ENCODE data around the gene CDHR3. TPM values are rescaled to one million over a fixed set of nuclear protein-coding genes. Genes with fewer than 3 reads are reported as not detected.
"Not testable (repeated sequence)": the region's sequence is repeated elsewhere in the genome, so short reads cannot be mapped to it uniquely, and the experiment has no call there.

Gene CDHR3
- total and polyA plus RNA-seq, 10 of the 15 experiments (the other 5 are each of a cell fraction or from before 2014, with no cell fraction given), result 0.06 to 0.11 TPM; not detected in 8

- TF ChIP-seq SP1 (IDR thresholded peaks at IDR 0.05; ENCODE audit: low read depth, low read length), result no peak
These were observed 8.4 kb upstream of the CDHR3 start (continued) for GRCh38 chr7:105954711-105955110.

- intact Hi-C loops (cut with micrococcal nuclease; ENCODE audit: unreplicated experiment); in situ Hi-C loops (cut with MboI); H3K4me2 ChIP-seq (ENCODE audit: control insufficient read depth, insufficient read depth); H3K36me3 ChIP-seq (ENCODE audit: control insufficient read depth in 2 of 2, insufficient read depth in 2 of 2, low read length in 1 of 2); H2AFZ ChIP-seq (ENCODE audit: control insufficient read depth, low read depth, low read length); ATAC-seq; H3K27ac ChIP-seq (ENCODE audit: control insufficient read depth, insufficient read depth); SMC1A ChIA-PET (ENCODE audit: uncharacterized antibody, unreplicated experiment); H3K9ac ChIP-seq (ENCODE audit: control insufficient read depth, insufficient read depth, low read length); BruUV-seq (replicated peaks); H3K4me1 ChIP-seq (ENCODE audit: control insufficient read depth, insufficient read depth, low read length); DNase-seq (ENCODE audit: low read depth, low spot score); H3K9me3 ChIP-seq (replicated peaks; ENCODE audit: control insufficient read depth, insufficient read depth, low read length); H4K20me1 ChIP-seq (ENCODE audit: control insufficient read depth, insufficient read depth); POLR2A ChIA-PET; H3K79me2 ChIP-seq (ENCODE audit: control insufficient read depth, insufficient read depth, low read length); CTCF ChIA-PET; FAIRE-seq; H3K27me3 ChIP-seq (replicated peaks in 1 of 2; ENCODE audit: control insufficient read depth in 2 of 2, insufficient read depth in 2 of 2, low read length in 1 of 2); RAD21 ChIA-PET (ENCODE audit: unreplicated experiment); H3K4me3 ChIP-seq: not testable (repeated sequence)
- WGBS (ENCODE audit: insufficient coverage, insufficient replicate concordance, low lambda C conversion rate, missing lambda C conversion rate), result 85% methylated on average over 40 of the region's 52 CpGs
These were observed 7.2 kb upstream of the CDHR3 start for GRCh38 chr7:105955651-105956466.

GRCh38 chr7:105958012-105958411, 5.1 kb upstream of the CDHR3 start:
- Histone ChIP-seq H3K79me2 (ENCODE audit: control insufficient read depth, insufficient read depth, low read length) (no peaks in the 10 kb centered on the region), H3K27me3 (replicated peaks in 1 of 2; ENCODE audit: control insufficient read depth in 2 of 2, insufficient read depth in 2 of 2, low read length in 1 of 2) (no peaks in the 10 kb centered on the region; a peak in 3 of 4 replicates), H4K20me1 (ENCODE audit: control insufficient read depth, insufficient read depth) (no peaks in the 10 kb centered on the region), H3K4me3 (no peak overlapping the region), H3K4me1 (ENCODE audit: control insufficient read depth, insufficient read depth, low read length) (no peaks in the 10 kb centered on the region), H3K27ac (ENCODE audit: control insufficient read depth, insufficient read depth) (no peak overlapping the region), H3K4me2 (ENCODE audit: control insufficient read depth, insufficient read depth) (no peak overlapping the region), H2AFZ (ENCODE audit: control insufficient read depth, low read depth, low read length) (no peak overlapping the region), H3K9me3 (replicated peaks; ENCODE audit: control insufficient read depth, insufficient read depth, low read length) (no peaks in the 10 kb centered on the region; the same call in 2 of the 3 replicates), H3K9ac (ENCODE audit: control insufficient read depth, insufficient read depth, low read length) (no peak overlapping the region), H3K36me3 (ENCODE audit: control insufficient read depth in 2 of 2, insufficient read depth in 2 of 2, low read length in 1 of 2) (no peaks in the 10 kb centered on the region)
- BruUV-seq (replicated peaks), result no TSS peak
- FAIRE-seq, result no peak
- ChIA-PET SMC1A (ENCODE audit: uncharacterized antibody, unreplicated experiment) (no interaction called here), POLR2A (no interaction called here), RAD21 (ENCODE audit: unreplicated experiment) (no interaction called here), CTCF (no interaction called here)
- ATAC-seq, result no peak
- WGBS (ENCODE audit: insufficient coverage, insufficient replicate concordance, low lambda C conversion rate, missing lambda C conversion rate), result 7% methylated on average over 3 of the region's 3 CpGs
- intact Hi-C loops (cut with micrococcal nuclease; ENCODE audit: unreplicated experiment) (no loop called here), in situ Hi-C loops (cut with MboI) (no loop called here)
- DNase-seq (ENCODE audit: low read depth, low spot score), result no peak
- TF ChIP-seq, protein P1, sequence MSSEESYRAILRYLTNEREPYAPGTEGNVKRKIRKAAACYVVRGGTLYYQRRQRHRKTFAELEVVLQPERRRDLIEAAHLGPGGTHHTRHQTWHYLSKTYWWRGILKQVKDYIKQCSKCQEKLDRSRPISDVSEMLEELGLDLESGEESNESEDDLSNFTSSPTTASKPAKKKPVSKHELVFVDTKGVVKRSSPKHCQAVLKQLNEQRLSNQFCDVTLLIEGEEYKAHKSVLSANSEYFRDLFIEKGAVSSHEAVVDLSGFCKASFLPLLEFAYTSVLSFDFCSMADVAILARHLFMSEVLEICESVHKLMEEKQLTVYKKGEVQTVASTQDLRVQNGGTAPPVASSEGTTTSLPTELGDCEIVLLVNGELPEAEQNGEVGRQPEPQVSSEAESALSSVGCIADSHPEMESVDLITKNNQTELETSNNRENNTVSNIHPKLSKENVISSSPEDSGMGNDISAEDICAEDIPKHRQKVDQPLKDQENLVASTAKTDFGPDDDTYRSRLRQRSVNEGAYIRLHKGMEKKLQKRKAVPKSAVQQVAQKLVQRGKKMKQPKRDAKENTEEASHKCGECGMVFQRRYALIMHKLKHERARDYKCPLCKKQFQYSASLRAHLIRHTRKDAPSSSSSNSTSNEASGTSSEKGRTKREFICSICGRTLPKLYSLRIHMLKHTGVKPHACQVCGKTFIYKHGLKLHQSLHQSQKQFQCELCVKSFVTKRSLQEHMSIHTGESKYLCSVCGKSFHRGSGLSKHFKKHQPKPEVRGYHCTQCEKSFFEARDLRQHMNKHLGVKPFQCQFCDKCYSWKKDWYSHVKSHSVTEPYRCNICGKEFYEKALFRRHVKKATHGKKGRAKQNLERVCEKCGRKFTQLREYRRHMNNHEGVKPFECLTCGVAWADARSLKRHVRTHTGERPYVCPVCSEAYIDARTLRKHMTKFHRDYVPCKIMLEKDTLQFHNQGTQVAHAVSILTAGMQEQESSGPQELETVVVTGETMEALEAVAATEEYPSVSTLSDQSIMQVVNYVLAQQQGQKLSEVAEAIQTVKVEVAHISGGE (CRISPR knock-in tag; IDR thresholded peaks at IDR 0.05), result no peak
- TF ChIP-seq HCFC1 (IDR thresholded peaks at IDR 0.05; ENCODE audit: low read length), result no peak
- no peak for TF ChIP-seq ZSCAN29 (IDR thresholded peaks at IDR 0.05)
- TF ChIP-seq IRF4 (IDR thresholded peaks at IDR 0.05; ENCODE audit: low read depth, low read length), result no peak
- TF ChIP-seq LARP7 (IDR thresholded peaks at IDR 0.05), result no peak
- TF ChIP-seq FOXM1 (IDR thresholded peaks at IDR 0.05; ENCODE audit: low read depth, low read length), result no peak
- TF ChIP-seq PRDM15 (CRISPR knock-in tag; IDR thresholded peaks at IDR 0.05), result no peak
- TF ChIP-seq RAD51 (IDR thresholded peaks at IDR 0.05), result no peak

Measured in GM12878 (cell line).